ENCODE results near the gene SPP2.

Gene SPP2, protein sequence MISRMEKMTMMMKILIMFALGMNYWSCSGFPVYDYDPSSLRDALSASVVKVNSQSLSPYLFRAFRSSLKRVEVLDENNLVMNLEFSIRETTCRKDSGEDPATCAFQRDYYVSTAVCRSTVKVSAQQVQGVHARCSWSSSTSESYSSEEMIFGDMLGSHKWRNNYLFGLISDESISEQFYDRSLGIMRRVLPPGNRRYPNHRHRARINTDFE

GRCh38 chr2:234050455-234051135 is at the start of gene SPP2:
TSS of gene SPP2 (plus strand) at chr2:234050702. CDS start at chr2:234050787, 85 bp downstream.
- TF ChIP-seq, protein P1, sequence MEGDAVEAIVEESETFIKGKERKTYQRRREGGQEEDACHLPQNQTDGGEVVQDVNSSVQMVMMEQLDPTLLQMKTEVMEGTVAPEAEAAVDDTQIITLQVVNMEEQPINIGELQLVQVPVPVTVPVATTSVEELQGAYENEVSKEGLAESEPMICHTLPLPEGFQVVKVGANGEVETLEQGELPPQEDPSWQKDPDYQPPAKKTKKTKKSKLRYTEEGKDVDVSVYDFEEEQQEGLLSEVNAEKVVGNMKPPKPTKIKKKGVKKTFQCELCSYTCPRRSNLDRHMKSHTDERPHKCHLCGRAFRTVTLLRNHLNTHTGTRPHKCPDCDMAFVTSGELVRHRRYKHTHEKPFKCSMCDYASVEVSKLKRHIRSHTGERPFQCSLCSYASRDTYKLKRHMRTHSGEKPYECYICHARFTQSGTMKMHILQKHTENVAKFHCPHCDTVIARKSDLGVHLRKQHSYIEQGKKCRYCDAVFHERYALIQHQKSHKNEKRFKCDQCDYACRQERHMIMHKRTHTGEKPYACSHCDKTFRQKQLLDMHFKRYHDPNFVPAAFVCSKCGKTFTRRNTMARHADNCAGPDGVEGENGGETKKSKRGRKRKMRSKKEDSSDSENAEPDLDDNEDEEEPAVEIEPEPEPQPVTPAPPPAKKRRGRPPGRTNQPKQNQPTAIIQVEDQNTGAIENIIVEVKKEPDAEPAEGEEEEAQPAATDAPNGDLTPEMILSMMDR (IDR thresholded peaks at IDR 0.05; ENCODE audit: low read depth, low read length) = no peak
- DNase-seq (ENCODE audit: extremely low read depth, low read depth) = no peak

GRCh38 chr2:234001380-234002160 is 48.9 kb upstream of the SPP2 start:
- TF ChIP-seq, protein P1 (IDR thresholded peaks at IDR 0.05; ENCODE audit: low read depth, low read length) = no peak
- DNase-seq (ENCODE audit: extremely low read depth, low read depth) = no peak

GRCh38 chr2:234002281-234002680 is 48.2 kb upstream of the SPP2 start:
- no peak for DNase-seq (ENCODE audit: extremely low read depth, low read depth)

DNA sequence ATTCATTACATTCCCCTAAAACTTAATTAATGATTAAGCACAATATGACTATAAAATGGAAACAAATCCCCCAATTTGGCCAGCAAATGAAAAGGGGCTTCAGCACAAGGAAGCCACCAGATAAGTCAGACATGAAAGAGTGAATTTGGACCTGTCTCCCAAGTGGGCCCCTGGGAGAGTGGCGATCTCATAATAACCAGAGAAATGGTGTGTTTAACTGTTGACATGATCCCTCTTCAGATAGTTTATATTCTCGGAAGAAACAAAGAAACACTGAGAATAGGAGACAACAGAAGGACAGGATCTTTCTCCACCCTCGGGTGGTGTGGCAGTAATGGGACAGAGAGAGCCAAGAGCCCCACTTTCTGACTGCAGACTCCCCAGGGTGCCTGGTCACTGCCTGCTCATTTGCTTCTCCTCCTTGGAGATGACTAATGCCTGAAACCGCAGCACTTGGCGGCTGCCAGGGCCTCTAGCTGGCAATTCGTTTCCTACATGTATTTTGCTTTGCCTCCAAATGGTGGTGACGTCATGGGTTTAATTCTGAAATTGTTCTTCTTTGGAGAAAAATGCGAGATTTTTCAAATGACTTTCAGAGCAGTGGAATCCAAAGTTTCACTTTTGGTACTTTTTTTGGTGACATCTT is 46.4 kb upstream of the SPP2 start:
- peak; percentile 58 for DNase-seq (ENCODE audit: extremely low read depth, low read depth)
- TF ChIP-seq, protein P1 (IDR thresholded peaks at IDR 0.05; ENCODE audit: low read depth, low read length) = no peak

More at GRCh38 chr2:234002281-234002680, 48.2 kb upstream of the SPP2 start:
- TF ChIP-seq, protein P1 (IDR thresholded peaks at IDR 0.05; ENCODE audit: low read depth, low read length) = no peak

DNA sequence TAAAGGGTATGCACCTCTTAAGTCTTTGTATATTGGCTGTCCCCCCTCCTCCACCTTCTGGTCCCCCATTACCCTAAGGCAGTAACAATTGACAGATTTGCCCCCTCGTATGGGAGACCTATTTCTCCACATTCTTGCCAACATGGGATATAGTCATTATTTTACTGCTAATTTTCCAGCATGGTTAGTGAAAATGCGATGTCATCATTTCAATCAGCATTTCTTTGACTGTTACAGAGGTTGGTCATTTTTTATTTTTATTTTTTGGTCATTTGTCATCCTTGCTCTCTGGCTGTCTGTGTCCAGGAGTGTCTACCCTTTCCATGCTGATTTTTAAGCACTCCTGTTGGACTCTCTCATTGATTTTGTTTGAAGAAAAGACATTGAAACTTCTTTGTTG is 45.4 kb upstream of the SPP2 start:
- TF ChIP-seq, protein P1 (IDR thresholded peaks at IDR 0.05; ENCODE audit: low read depth, low read length) = no peak
- DNase-seq (ENCODE audit: extremely low read depth, low read depth) = no peak

- TF ChIP-seq, protein P1 (IDR thresholded peaks at IDR 0.05; ENCODE audit: low read depth, low read length) = no peak
- no peak for DNase-seq (ENCODE audit: extremely low read depth, low read depth)
Measured at GRCh38 chr2:234006501-234006900, 44.0 kb upstream of the SPP2 start.
